ENCODE results near the gene DUSP22. TPM values are rescaled to one million over a fixed set of nuclear protein-coding genes. Genes with fewer than 3 reads are reported as not detected.

DUSP22 gene
- total and polyA plus RNA-seq, 2 of the 8 experiments (the other 6 are each of a cell fraction or from before 2014, with no cell fraction given) = 15.5 to 32.4 TPM

GRCh38 chr6:331622-332521 lies 39.6 kb downstream of the DUSP22 start:
- no peak overlapping the region for H4K91ac ChIP-seq (replicated peaks; ENCODE audit: insufficient read length, low read length)
- no peak overlapping the region; the same call in 1 of the 2 replicates for H3K18ac ChIP-seq (ENCODE audit: extremely low read depth, low read length)
- H2BK120ac ChIP-seq (replicated peaks; ENCODE audit: low read depth, low read length) = no peak overlapping the region
- no peaks in the 10 kb centered on the region for H3K4me1 ChIP-seq (replicated peaks in 1 of 4; ENCODE audit: control insufficient read depth in 3 of 4, insufficient read depth in 4 of 4, low read length in 3 of 4)
- H3K14ac ChIP-seq (ENCODE audit: insufficient read length) = no peak overlapping the region
- no peak overlapping the region for H2AFZ ChIP-seq (ENCODE audit: low read length)
- no peaks in the 10 kb centered on the region for H3K36me3 ChIP-seq (ENCODE audit: control insufficient read depth in 2 of 4, insufficient read depth in 4 of 4, low read length in 3 of 4)
- no peaks in the 10 kb centered on the region; a peak in 1 of 7 replicates for H3K27me3 ChIP-seq (replicated peaks in 1 of 4; ENCODE audit: control insufficient read depth in 3 of 4, extremely low read depth in 1 of 4, insufficient read depth in 3 of 4, low read length in 3 of 4)
- H4K5ac ChIP-seq (ENCODE audit: insufficient read length, low read depth, low read length) = no peak overlapping the region
- H3K4me2 ChIP-seq (ENCODE audit: insufficient read depth in 1 of 2, low read depth in 2 of 2, low read length in 2 of 2) = no peak overlapping the region
- H3K23me2 ChIP-seq (ENCODE audit: low read depth, low read length) = no peaks in the 10 kb centered on the region
- no peak overlapping the region for H3K23ac ChIP-seq (ENCODE audit: insufficient read length)
- no peak overlapping the region for H3K27ac ChIP-seq (ENCODE audit: low read depth, low read length)
- H2BK20ac ChIP-seq (ENCODE audit: low read length) = no peak overlapping the region
- H3K4ac ChIP-seq (replicated peaks; ENCODE audit: insufficient read length, low read depth, low read length) = no peak overlapping the region
- H3K9ac ChIP-seq (replicated peaks in 1 of 4; ENCODE audit: extremely low read depth in 1 of 4, low read depth in 3 of 4, low read length in 3 of 4) = no peak overlapping the region
- peaks cover 36 to 82% of the 10 kb centered on the region in 2 experiments for H3K9me3 ChIP-seq (ENCODE audit: insufficient read depth in 2 of 2, low read depth in 1 of 2, low read length in 1 of 2)
- WGBS, 2 experiments (ENCODE audit: extremely low coverage in 1 of 2, insufficient coverage in 1 of 2, insufficient read length in 1 of 2, insufficient replicate concordance in 2 of 2, low coverage in 1 of 2, low lambda C conversion rate in 2 of 2, missing lambda C conversion rate in 1 of 2) = 83% methylated on average over 13 of the region's 13 CpGs; no CpG with 5 or more reads in 1 of the 2 experiments
- ChIA-PET CTCF (ENCODE audit: partially characterized antibody) (interaction anchor here (0.7 to 2.4 kb wide), 11 partner anchors 10 to 140 kb away, joined by 3 to 9 read pairs (median 3); no protein-coding TSS in a partner anchor), POLR2A (ENCODE audit: partially characterized antibody) (interaction anchor here (0.7 to 1.0 kb wide), 2 partner anchors 14 to 38 kb away, joined by 3 read pairs; no protein-coding TSS in a partner anchor)
- DNase-seq (ENCODE audit: low read depth in 1 of 2, low spot score in 2 of 2) (no peak), FAIRE-seq (no peak)
- H2BK5ac ChIP-seq (ENCODE audit: low read depth, low read length) = no peak overlapping the region
- TF ChIP-seq EGR1 (IDR thresholded peaks at IDR 0.05; ENCODE audit: borderline replicate concordance, low read depth, low read length) (no peak), BACH1 (IDR thresholded peaks at IDR 0.05; ENCODE audit: low read length) (no peak), RAD21 (IDR thresholded peaks at IDR 0.05 in 1 of 2, conservative IDR thresholded peaks at IDR 0.05 in 1 of 2; ENCODE audit: low read depth in 2 of 2, low read length in 2 of 2) (no peak), RNF2 (IDR thresholded peaks at IDR 0.05; ENCODE audit: borderline replicate concordance, low read depth, low read length, missing control alignments, poor library complexity, severe bottlenecking) (peak; percentile 30)
- TF ChIP-seq, protein P1, sequence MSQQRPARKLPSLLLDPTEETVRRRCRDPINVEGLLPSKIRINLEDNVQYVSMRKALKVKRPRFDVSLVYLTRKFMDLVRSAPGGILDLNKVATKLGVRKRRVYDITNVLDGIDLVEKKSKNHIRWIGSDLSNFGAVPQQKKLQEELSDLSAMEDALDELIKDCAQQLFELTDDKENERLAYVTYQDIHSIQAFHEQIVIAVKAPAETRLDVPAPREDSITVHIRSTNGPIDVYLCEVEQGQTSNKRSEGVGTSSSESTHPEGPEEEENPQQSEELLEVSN (IDR thresholded peaks at IDR 0.05) = no peak
- no peaks in the 10 kb centered on the region for H4K20me1 ChIP-seq (replicated peaks in 1 of 2; ENCODE audit: control insufficient read depth in 1 of 2, insufficient read depth in 2 of 2, low read length in 2 of 2)
- no peak overlapping the region for H2AK5ac ChIP-seq (ENCODE audit: low read depth, low read length)
- H4K8ac ChIP-seq (ENCODE audit: extremely low read depth, insufficient read depth, low read length) = no peak overlapping the region
- no peaks in the 10 kb centered on the region for H3K79me2 ChIP-seq (ENCODE audit: control insufficient read depth in 1 of 2, insufficient read depth in 2 of 2, low read length in 2 of 2)
- H3K79me1 ChIP-seq (ENCODE audit: low read depth, low read length) = no peaks in the 10 kb centered on the region
- H2BK15ac ChIP-seq (ENCODE audit: low read length) = no peak overlapping the region
- H3K56ac ChIP-seq (replicated peaks; ENCODE audit: insufficient read length, low read depth, low read length) = no peak overlapping the region
- H2BK12ac ChIP-seq (ENCODE audit: low read depth, low read length) = no peak overlapping the region
- H3K4me3 ChIP-seq (ENCODE audit: extremely low read depth in 1 of 4, insufficient read depth in 2 of 4, low read depth in 3 of 4, low read length in 4 of 4) = no peak overlapping the region
